Cardiac muscle cell (in vitro differentiated cells and primary cell): ENCODE results near the gene ARL15. TPM values are rescaled to one million over a fixed set of nuclear protein-coding genes. Genes with fewer than 3 reads are reported as not detected.

ENCODE experiments used
- DNase-seq, 2 donors: peaks; one replicate each; pipeline versions ENCODE4 v3.0.0 to v3.0.0-alpha.2; 2010 to 2017; ENCODE audit warnings: low read depth in 1 of 2, low spot score in 1 of 2
- H3K27ac ChIP-seq: fragments of 200-600 bp; sonication (generic); 2 replicates; pipeline ENCODE4 v1.5.1; 2016
- H3K27me3 ChIP-seq: fragments of 200-600 bp; sonication (generic); 2 replicates; pipeline ENCODE4 v1.6.0; 2016; ENCODE audit warnings: control low read depth
- H3K36me3 ChIP-seq: fragments of 200-600 bp; sonication (generic); 2 replicates; pipeline ENCODE4 v1.5.1; 2016; ENCODE audit warnings: control low read depth
- H3K4me1 ChIP-seq: fragments of 200-600 bp; sonication (generic); 2 replicates; pipeline ENCODE4 v1.8.1; 2017; ENCODE audit warnings: low read depth, mild to moderate bottlenecking, mixed run types
- H3K4me3 ChIP-seq: fragments of 200-600 bp; sonication (generic); 2 replicates; pipeline ENCODE4 v1.5.1; 2016; ENCODE audit warnings: mild to moderate bottlenecking
- H3K9me3 ChIP-seq: fragments of 200-600 bp; sonication (generic); 2 replicates; pipeline ENCODE4 v1.5.1; 2017; ENCODE audit warnings: low read depth, mild to moderate bottlenecking, control low read depth
- polyA plus RNA-seq: library from polyadenylated mRNA; unstranded; fragments of >200 nt; fragmentation: Nextera tagmentation; extraction: Ambion mirVana; gene quantifications from 2 replicates; pipeline ENCODE4 v1.2.1, GENCODE V29; 2016
- total RNA-seq: library from RNA; depleted of rRNA; stranded (reverse); fragments of >200 nt; gene quantifications from 2 replicates; pipeline ENCODE4 v1.2.3, GENCODE V29; 2016
- TF ChIP-seq, protein P1 (sequence below): IDR thresholded peaks from 2 replicates; pipeline ENCODE4 v1.5.1; 2012; ENCODE audit warnings: low read depth, mild to moderate bottlenecking, low read length

The ARL15 gene
- total and polyA plus RNA-seq, 2 experiments from 2014 or later: 23.2 to 27.4 TPM

- DNase-seq: no peak
- no peak overlapping the region for H3K4me3 ChIP-seq
These were observed 419.2 kb downstream of the ARL15 start for GRCh38 chr5:53891159-53891558.

DNA sequence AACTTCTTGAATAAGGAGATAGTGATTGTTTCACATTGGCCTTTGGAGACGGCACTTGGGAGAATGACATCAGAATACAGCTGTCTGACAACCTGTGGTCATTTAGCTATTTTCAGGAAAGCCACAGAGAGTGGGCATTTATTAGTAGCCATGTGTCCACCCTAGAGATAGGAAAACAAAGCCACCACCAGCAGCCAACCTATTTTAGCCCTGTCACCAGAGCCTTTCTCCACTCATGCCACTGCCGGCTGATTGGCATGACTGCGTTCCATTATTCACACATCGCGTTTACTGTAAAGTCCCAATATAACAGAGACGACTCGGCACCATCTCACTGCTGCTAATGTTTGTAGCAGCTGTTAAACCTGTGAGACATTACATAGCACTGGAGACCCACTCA, 419.9 kb downstream of the ARL15 start:
- DNase-seq: peak in 1 of 2 donors; percentile 5
- Histone ChIP-seq H3K9me3 (no peaks in the 10 kb centered on the region), H3K36me3 (no peaks in the 10 kb centered on the region), H3K27me3 (no peaks in the 10 kb centered on the region), H3K4me3 (no peak overlapping the region), H3K27ac (no peak overlapping the region), H3K4me1 (peaks cover 8% of the 10 kb centered on the region)
- TF ChIP-seq, protein P1, sequence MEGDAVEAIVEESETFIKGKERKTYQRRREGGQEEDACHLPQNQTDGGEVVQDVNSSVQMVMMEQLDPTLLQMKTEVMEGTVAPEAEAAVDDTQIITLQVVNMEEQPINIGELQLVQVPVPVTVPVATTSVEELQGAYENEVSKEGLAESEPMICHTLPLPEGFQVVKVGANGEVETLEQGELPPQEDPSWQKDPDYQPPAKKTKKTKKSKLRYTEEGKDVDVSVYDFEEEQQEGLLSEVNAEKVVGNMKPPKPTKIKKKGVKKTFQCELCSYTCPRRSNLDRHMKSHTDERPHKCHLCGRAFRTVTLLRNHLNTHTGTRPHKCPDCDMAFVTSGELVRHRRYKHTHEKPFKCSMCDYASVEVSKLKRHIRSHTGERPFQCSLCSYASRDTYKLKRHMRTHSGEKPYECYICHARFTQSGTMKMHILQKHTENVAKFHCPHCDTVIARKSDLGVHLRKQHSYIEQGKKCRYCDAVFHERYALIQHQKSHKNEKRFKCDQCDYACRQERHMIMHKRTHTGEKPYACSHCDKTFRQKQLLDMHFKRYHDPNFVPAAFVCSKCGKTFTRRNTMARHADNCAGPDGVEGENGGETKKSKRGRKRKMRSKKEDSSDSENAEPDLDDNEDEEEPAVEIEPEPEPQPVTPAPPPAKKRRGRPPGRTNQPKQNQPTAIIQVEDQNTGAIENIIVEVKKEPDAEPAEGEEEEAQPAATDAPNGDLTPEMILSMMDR: no peak

More at GRCh38 chr5:53891159-53891558, 419.2 kb downstream of the ARL15 start:
- Histone ChIP-seq H3K9me3 (no peaks in the 10 kb centered on the region), H3K36me3 (no peaks in the 10 kb centered on the region), H3K27ac (no peak overlapping the region), H3K4me1 (peaks cover 8% of the 10 kb centered on the region), H3K27me3 (no peaks in the 10 kb centered on the region)
- TF ChIP-seq, protein P1: no peak

GRCh38 chr5:53884844-53885243, 425.5 kb downstream of the ARL15 start:
- Histone ChIP-seq H3K4me3 (no peak overlapping the region), H3K9me3 (no peaks in the 10 kb centered on the region), H3K36me3 (no peaks in the 10 kb centered on the region), H3K4me1 (no peaks in the 10 kb centered on the region), H3K27ac (no peak overlapping the region), H3K27me3 (no peaks in the 10 kb centered on the region)
- TF ChIP-seq, protein P1: no peak
- no peak for DNase-seq

- H3K27ac ChIP-seq: no peak overlapping the region
- H3K36me3 ChIP-seq: no peaks in the 10 kb centered on the region
- no peaks in the 10 kb centered on the region for H3K4me1 ChIP-seq
- H3K27me3 ChIP-seq: no peaks in the 10 kb centered on the region
- TF ChIP-seq, protein P1: no peak
- no peak overlapping the region for H3K4me3 ChIP-seq
- H3K9me3 ChIP-seq: no peaks in the 10 kb centered on the region
- DNase-seq: no peak
These were observed 426.0 kb downstream of the ARL15 start for GRCh38 chr5:53884417-53884816.

DNA sequence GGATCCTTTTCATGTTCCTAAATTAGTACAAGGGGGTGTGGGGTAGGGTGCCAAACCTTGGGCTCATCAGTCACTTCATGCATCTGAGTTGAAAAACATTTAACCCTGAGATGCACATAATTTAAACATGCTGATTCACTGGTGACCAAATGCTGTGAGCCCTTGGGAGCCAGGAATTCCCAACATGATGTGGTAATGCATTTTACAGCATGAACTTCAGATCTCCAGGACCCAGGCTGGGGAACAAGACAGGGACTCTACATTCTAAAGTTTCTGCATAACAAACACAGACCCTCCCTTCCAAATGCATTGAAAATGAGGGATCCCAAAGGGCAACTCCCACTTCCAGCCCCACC, 427.7 kb downstream of the ARL15 start:
- no peak overlapping the region for H3K4me3 ChIP-seq
- no peaks in the 10 kb centered on the region for H3K9me3 ChIP-seq
- DNase-seq: no peak
- H3K4me1 ChIP-seq: no peaks in the 10 kb centered on the region
- H3K36me3 ChIP-seq: no peaks in the 10 kb centered on the region
- no peak overlapping the region for H3K27ac ChIP-seq
- TF ChIP-seq, protein P1: no peak
- no peaks in the 10 kb centered on the region for H3K27me3 ChIP-seq

GRCh38 chr5:53882006-53882675, 428.2 kb downstream of the ARL15 start:
- DNase-seq: no peak
- Histone ChIP-seq H3K4me1 (no peaks in the 10 kb centered on the region), H3K9me3 (no peaks in the 10 kb centered on the region), H3K27ac (no peak overlapping the region), H3K27me3 (no peaks in the 10 kb centered on the region), H3K36me3 (no peaks in the 10 kb centered on the region), H3K4me3 (no peak overlapping the region)
- TF ChIP-seq, protein P1: no peak
